ENCODE measurements around the gene TGFB2.
A peak's percentile ranks its signal among the peaks of the same experiment; 100 is the strongest.

TGFB2 gene

DNA sequence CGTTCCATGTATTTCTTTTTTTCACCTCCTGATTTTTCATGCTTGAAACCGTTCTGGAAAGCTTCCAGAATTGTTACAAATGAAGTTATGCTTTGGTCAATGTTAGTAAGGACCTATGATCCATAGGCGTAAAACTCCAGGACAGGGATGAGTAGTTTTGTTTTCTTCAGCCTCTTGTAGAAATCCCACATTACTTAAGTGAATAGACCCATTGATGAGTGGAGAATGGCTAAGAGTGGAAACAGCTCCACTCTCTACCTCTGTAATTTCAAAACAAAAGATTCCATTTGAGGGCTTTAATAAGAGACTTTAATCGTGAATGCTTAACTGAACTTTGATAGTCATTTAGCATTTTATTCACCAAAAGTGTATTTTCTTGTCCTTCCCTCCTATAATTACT is 3.0 kb upstream of the TGFB2 start:
- TF ChIP-seq, protein P1, sequence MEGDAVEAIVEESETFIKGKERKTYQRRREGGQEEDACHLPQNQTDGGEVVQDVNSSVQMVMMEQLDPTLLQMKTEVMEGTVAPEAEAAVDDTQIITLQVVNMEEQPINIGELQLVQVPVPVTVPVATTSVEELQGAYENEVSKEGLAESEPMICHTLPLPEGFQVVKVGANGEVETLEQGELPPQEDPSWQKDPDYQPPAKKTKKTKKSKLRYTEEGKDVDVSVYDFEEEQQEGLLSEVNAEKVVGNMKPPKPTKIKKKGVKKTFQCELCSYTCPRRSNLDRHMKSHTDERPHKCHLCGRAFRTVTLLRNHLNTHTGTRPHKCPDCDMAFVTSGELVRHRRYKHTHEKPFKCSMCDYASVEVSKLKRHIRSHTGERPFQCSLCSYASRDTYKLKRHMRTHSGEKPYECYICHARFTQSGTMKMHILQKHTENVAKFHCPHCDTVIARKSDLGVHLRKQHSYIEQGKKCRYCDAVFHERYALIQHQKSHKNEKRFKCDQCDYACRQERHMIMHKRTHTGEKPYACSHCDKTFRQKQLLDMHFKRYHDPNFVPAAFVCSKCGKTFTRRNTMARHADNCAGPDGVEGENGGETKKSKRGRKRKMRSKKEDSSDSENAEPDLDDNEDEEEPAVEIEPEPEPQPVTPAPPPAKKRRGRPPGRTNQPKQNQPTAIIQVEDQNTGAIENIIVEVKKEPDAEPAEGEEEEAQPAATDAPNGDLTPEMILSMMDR (IDR thresholded peaks at IDR 0.05; ENCODE audit: insufficient read depth, low read length, missing control alignments) = no peak
- CTCF ChIA-PET = interaction anchor here (1.2 kb wide), 1 partner anchor 179 kb away, joined by 3 read pairs; no protein-coding TSS in a partner anchor
- DNase-seq (ENCODE audit: low read depth, low spot score) = no peak
- POLR2A ChIA-PET = interaction anchor here (0.5 kb wide), 1 partner anchor 57 kb away, joined by 3 read pairs; the partner anchor contains the start of gene RRP15
- no peak overlapping the region for H3K4me3 ChIP-seq (ENCODE audit: low read depth, low read length)

DNA sequence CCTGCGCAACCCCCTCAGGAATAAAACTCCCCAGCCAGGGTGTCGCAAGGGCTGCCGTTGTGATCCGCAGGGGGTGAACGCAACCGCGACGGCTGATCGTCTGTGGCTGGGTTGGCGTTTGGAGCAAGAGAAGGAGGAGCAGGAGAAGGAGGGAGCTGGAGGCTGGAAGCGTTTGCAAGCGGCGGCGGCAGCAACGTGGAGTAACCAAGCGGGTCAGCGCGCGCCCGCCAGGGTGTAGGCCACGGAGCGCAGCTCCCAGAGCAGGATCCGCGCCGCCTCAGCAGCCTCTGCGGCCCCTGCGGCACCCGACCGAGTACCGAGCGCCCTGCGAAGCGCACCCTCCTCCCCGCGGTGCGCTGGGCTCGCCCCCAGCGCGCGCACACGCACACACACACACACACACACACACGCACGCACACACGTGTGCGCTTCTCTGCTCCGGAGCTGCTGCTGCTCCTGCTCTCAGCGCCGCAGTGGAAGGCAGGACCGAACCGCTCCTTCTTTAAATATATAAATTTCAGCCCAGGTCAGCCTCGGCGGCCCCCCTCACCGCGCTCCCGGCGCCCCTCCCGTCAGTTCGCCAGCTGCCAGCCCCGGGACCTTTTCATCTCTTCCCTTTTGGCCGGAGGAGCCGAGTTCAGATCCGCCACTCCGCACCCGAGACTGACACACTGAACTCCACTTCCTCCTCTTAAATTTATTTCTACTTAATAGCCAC is 696 bp downstream of the TGFB2 start:
- TF ChIP-seq, protein P1 (IDR thresholded peaks at IDR 0.05; ENCODE audit: insufficient read depth, low read length, missing control alignments) = no peak
- ChIA-PET CTCF (interaction anchor here (0.7 to 5.2 kb wide), 15 partner anchors 16 to 1316 kb away, joined by 3 to 22 read pairs (median 3); no protein-coding TSS in a partner anchor), POLR2A (interaction anchor here (0.7 to 2.9 kb wide), 18 partner anchors 11 to 664 kb away, joined by 3 to 19 read pairs (median 4); no protein-coding TSS in a partner anchor)
- peak overlapping the region; percentile 75 for H3K4me3 ChIP-seq (ENCODE audit: low read depth, low read length)
- no peak for DNase-seq (ENCODE audit: low read depth, low spot score)

DNA sequence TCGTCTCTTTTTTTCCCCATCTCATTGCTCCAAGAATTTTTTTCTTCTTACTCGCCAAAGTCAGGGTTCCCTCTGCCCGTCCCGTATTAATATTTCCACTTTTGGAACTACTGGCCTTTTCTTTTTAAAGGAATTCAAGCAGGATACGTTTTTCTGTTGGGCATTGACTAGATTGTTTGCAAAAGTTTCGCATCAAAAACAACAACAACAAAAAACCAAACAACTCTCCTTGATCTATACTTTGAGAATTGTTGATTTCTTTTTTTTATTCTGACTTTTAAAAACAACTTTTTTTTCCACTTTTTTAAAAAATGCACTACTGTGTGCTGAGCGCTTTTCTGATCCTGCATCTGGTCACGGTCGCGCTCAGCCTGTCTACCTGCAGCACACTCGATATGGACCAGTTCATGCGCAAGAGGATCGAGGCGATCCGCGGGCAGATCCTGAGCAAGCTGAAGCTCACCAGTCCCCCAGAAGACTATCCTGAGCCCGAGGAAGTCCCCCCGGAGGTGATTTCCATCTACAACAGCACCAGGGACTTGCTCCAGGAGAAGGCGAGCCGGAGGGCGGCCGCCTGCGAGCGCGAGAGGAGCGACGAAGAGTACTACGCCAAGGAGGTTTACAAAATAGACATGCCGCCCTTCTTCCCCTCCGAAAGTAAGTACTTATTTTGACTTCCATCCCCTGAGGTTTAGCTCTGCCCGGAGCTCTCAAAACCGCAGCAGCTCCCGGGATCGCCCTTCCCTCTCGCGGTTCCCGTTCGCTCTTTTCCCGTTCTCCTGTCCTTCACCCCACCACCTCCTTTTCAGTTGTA is 1.5 kb downstream of the TGFB2 start:
- H3K4me3 ChIP-seq (ENCODE audit: low read depth, low read length) = peak overlapping the region; percentile 75
- ChIA-PET CTCF (interaction anchor here (0.7 to 5.2 kb wide), 6 partner anchors 8 to 1315 kb away, joined by 3 to 22 read pairs (median 6); no protein-coding TSS in a partner anchor), POLR2A (interaction anchor here (1.5 to 2.9 kb wide), 3 partner anchors 34 to 152 kb away, joined by 4 to 18 read pairs (median 5); no protein-coding TSS in a partner anchor)
- DNase-seq (ENCODE audit: low read depth, low spot score) = no peak
- TF ChIP-seq, protein P1 (IDR thresholded peaks at IDR 0.05; ENCODE audit: insufficient read depth, low read length, missing control alignments) = no peak

DNA sequence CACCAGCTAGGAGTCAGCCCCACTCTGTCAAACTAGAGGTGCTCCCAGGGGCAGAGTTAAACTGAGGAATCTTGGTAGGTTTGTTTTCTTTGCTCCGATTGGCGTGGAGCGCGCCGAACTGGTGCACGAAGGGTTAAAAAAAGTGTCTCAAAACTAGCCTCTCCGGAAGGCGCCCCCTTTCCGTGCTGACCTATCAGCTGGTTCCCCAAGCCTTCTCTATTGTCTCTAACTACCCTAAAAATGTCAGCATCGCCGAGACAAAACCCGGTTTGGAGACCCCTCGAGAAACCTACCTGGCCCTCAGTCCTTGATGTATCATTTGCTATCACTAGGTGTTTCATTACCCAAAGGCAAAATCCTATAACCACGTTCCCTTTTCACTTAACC is 2.2 kb downstream of the TGFB2 start:
- peak overlapping the region; percentile 75 for H3K4me3 ChIP-seq (ENCODE audit: low read depth, low read length)
- TF ChIP-seq, protein P1 (IDR thresholded peaks at IDR 0.05; ENCODE audit: insufficient read depth, low read length, missing control alignments) = no peak
- ChIA-PET CTCF (interaction anchor here (1.6 to 5.2 kb wide), 3 partner anchors 8 to 1314 kb away, joined by 4 to 22 read pairs (median 7); no protein-coding TSS in a partner anchor), POLR2A (interaction anchor here (1.5 to 2.9 kb wide), 4 partner anchors 33 to 359 kb away, joined by 4 to 18 read pairs (median 5); no protein-coding TSS in a partner anchor)
- no peak for DNase-seq (ENCODE audit: low read depth, low spot score)

DNA sequence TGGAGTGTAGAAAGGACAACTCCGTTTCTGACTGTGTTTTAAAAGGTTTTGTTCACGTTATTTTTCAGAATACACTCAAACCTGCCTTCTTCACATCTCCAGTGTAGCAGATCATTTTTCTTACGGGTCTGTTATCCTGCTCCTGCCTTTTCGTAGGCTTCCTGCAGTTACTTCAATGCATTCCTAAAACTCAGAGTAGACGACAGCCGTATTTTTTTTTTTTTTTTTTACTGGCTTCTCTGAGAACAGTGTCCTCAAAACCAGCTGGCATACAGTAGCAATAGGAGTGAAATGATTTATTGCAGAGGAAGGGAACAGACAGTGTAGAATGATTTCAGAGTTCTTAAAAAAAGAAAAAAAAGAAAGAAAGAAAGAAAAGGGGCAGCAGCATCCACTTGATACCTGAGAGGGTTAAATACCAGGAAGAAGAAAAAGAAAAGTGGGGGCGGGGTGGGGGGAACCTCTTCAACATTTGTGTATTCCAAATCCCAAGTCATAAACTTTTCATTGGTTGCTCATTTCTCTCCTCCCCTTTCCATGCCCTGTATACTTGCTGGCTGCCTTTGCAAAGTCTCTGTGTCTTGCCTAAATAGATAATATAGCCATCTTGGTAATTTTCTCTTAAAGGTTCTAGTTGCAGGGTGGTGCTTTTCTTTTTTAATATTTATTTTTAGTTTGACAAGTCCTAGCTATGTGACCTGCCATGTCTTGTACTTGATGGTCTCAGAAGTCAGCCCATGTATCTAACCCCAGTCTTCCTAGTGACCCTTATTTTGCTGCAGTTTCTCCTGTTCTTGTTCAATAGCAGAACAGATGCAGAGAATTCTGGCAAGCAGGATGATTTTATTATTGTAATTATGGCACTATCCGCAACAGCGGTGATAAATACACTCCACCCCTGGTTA is 2.8 kb downstream of the TGFB2 start:
- ChIA-PET CTCF (interaction anchor here (1.0 to 5.2 kb wide), 8 partner anchors 9 to 1313 kb away, joined by 3 to 22 read pairs (median 4); no protein-coding TSS in a partner anchor), POLR2A (interaction anchor here (0.7 to 2.5 kb wide), 4 partner anchors 17 to 358 kb away, joined by 4 to 5 read pairs (median 4); no protein-coding TSS in a partner anchor)
- no peak for DNase-seq (ENCODE audit: low read depth, low spot score)
- peak overlapping the region; percentile 75 for H3K4me3 ChIP-seq (ENCODE audit: low read depth, low read length)
- TF ChIP-seq, protein P1 (IDR thresholded peaks at IDR 0.05; ENCODE audit: insufficient read depth, low read length, missing control alignments) = no peak
